GM12878 (cell line): Measurements from ENCODE around the gene EMP2. TPM values are rescaled to one million over a fixed set of nuclear protein-coding genes. Genes with fewer than 3 reads are reported as not detected.

Experiments
- CHD1 ChIP-seq: IDR thresholded peaks from 2 replicates; pipeline ENCODE4 v1.6.1; 2012; ENCODE audit warnings: low read depth, low read length, improper control_type of control experiment
- CHD2 ChIP-seq: IDR thresholded peaks from 2 replicates; pipeline ENCODE4 v1.6.1; 2011; ENCODE audit warnings: low read depth, low read length, improper control_type of control experiment, borderline replicate concordance
- EGR1 ChIP-seq, 2 experiments: IDR thresholded peaks; 1 replicate in 1 of 2; 2 replicates in 1 of 2; pipeline ENCODE4 v1.6.1; 2011 to 2012; ENCODE audit warnings: low read depth in 2 of 2, low read length in 2 of 2, borderline replicate concordance in 1 of 2, mild to moderate bottlenecking in 1 of 2, moderate library complexity in 1 of 2
- HDAC6 ChIP-seq: fragments of 200-600 bp; sonication (generic); IDR thresholded peaks from one replicate; pipeline ENCODE4 v1.8.0; 2017; ENCODE audit warnings: antibody characterized with exemption; ENCODE audit not compliant: unreplicated experiment
- IKZF2 ChIP-seq, 2 experiments: fragments of 450-650 bp; IDR thresholded peaks; 2 replicates each; pipeline ENCODE4 v1.6.1; 2017; ENCODE audit warnings: mild to moderate bottlenecking in 2 of 2, moderate library complexity in 2 of 2
- MEF2A ChIP-seq: IDR thresholded peaks from 2 replicates; pipeline ENCODE4 v1.6.1; 2011; ENCODE audit warnings: low read depth, mild to moderate bottlenecking, low read length, moderate library complexity; ENCODE audit not compliant: insufficient read depth
- NFXL1 ChIP-seq: fragments of 450-650 bp; IDR thresholded peaks from 2 replicates; pipeline ENCODE4 v1.6.1; 2017; ENCODE audit warnings: antibody characterized with exemption, mild to moderate bottlenecking, borderline replicate concordance
- NR2F1 ChIP-seq: fragments of 450-650 bp; conservative IDR thresholded peaks from 2 replicates; pipeline ENCODE4 v1.6.1; 2017; ENCODE audit warnings: mild to moderate bottlenecking
- RAD21 ChIP-seq: IDR thresholded peaks from 2 replicates; pipeline ENCODE4 v1.6.1; 2011; ENCODE audit warnings: mild to moderate bottlenecking, low read depth, low read length, moderate library complexity; ENCODE audit not compliant: insufficient read depth
- SUZ12 ChIP-seq: fragments of 200-600 bp; sonication (generic); IDR thresholded peaks from one replicate; pipeline ENCODE4 v1.6.1; 2018; ENCODE audit warnings: antibody characterized with exemption, mild to moderate bottlenecking; ENCODE audit not compliant: unreplicated experiment
- ZNF217 ChIP-seq: fragments of 450-650 bp; IDR thresholded peaks from 2 replicates; pipeline ENCODE4 v1.6.1; 2017; ENCODE audit warnings: antibody characterized with exemption, mild to moderate bottlenecking
- ZNF24 ChIP-seq: fragments of 450-650 bp; IDR thresholded peaks from 2 replicates; pipeline ENCODE4 v1.6.1; 2017; ENCODE audit warnings: antibody characterized with exemption, mild to moderate bottlenecking
- polyA plus RNA-seq, 11 experiments: library from polyadenylated mRNA; depleted of rRNA in 4 of 11; unstranded in 6 of 11; stranded (reverse) in 5 of 11; fragments of >200 nt; fragmentation: Nextera tagmentation in 4 of 11; fragmentation: Illumina TruSeq in 1 of 11; extraction: Ambion mirVana in 4 of 11; extraction: Trizol in 1 of 11; gene quantifications; 1 replicate in 1 of 11; 2 replicates in 10 of 11; pipeline versions ENCODE4 v1.2.1 to v1.2.3, GENCODE V29; 2011 to 2016; ENCODE audit warnings: inconsistent platforms in 2 of 11, missing spikeins in 2 of 11, low read depth in 1 of 11
- total RNA-seq, 4 experiments: library from RNA; depleted of rRNA in 3 of 4; stranded (reverse); fragments of >200 nt in 3 of 4; fragmentation: Illumina TruSeq in 1 of 4; extraction: Trizol in 1 of 4; gene quantifications; 2 replicates each; pipeline versions ENCODE4 v1.2.1 to v1.2.3, GENCODE V29; 2013 to 2021
- TF ChIP-seq, protein P1 (sequence below): IDR thresholded peaks from 2 replicates; pipeline ENCODE4 v1.6.1; 2012; ENCODE audit warnings: mild to moderate bottlenecking, low read depth, low read length
- TF ChIP-seq, protein P2 (sequence below): fragments of 450-650 bp; IDR thresholded peaks from 2 replicates; pipeline ENCODE4 v1.6.1; 2017; ENCODE audit warnings: mild to moderate bottlenecking, moderate library complexity
- TF ChIP-seq, protein P3 (sequence below), 3 experiments: IDR thresholded peaks in 2 of 3; conservative IDR thresholded peaks in 1 of 3; 2 replicates each; pipeline ENCODE4 v1.5.1; 2011; ENCODE audit warnings: low read depth in 3 of 3, low read length in 3 of 3, mild to moderate bottlenecking in 3 of 3, control low read depth in 2 of 3, moderate library complexity in 2 of 3, inconsistent platforms in 1 of 3, mixed read lengths in 1 of 3; ENCODE audit not compliant: control insufficient read depth in 2 of 3, insufficient read depth in 1 of 3; ENCODE audit errors: extremely low read depth in 1 of 3
- TF ChIP-seq, protein P4 (sequence below): fragments of 450-650 bp; IDR thresholded peaks from 2 replicates; pipeline ENCODE4 v1.6.1; 2014; ENCODE audit warnings: mild to moderate bottlenecking

Gene EMP2
- total and polyA plus RNA-seq, 10 of the 15 experiments (the other 5 are each of a cell fraction or from before 2014, with no cell fraction given), result 0.41 to 10.4 (median 3.8) TPM

DNA sequence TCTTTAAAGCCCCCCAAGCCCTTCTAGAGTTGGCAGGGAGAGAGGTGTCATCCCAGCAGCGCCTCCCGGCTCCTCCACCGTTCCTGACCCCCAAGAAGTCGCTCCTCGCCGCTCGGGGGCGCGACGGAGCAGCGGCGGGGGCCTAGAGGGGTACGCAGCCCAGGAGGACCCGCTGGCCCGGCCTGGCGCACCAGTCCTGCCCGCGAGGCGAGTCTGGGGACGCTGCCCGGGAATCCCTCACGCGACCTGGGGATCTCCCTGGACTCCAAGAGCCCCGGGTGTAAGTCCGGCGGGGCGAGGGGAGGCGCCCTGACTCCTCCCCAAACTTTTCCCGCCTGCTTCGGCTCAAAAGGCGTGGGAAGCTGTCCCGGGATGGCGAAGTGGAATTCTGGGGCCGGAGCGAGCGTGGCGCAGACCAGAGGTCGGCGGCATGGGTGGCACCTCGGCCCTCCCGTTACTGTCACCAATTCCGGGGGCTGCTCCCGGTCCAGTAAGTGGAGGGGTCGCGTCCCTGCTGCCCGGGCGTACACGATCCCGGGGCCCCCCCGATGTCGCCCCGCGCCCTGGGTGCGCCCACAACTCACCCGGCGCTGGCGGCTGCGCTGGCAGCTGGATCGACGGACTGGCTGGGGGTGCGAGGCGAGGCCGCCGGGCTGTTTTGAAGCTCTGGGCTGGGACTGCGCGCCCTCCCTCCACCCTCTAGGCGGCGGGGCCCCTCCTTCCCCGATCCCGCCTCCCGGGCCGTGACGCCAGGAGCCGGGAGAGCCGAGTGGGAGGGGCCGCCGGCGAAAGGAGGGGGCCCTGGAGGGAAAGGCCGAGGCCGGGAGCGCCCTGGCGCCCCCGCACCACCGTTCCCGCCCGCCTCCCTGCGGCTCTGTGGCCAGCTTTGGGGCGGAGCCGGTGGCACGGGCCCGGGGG lies at the start of gene EMP2 (continued):
- TF ChIP-seq ZNF24, result no peak
- no peak for TF ChIP-seq NFXL1
- TF ChIP-seq CHD1, result no peak
- TF ChIP-seq, protein P1, sequence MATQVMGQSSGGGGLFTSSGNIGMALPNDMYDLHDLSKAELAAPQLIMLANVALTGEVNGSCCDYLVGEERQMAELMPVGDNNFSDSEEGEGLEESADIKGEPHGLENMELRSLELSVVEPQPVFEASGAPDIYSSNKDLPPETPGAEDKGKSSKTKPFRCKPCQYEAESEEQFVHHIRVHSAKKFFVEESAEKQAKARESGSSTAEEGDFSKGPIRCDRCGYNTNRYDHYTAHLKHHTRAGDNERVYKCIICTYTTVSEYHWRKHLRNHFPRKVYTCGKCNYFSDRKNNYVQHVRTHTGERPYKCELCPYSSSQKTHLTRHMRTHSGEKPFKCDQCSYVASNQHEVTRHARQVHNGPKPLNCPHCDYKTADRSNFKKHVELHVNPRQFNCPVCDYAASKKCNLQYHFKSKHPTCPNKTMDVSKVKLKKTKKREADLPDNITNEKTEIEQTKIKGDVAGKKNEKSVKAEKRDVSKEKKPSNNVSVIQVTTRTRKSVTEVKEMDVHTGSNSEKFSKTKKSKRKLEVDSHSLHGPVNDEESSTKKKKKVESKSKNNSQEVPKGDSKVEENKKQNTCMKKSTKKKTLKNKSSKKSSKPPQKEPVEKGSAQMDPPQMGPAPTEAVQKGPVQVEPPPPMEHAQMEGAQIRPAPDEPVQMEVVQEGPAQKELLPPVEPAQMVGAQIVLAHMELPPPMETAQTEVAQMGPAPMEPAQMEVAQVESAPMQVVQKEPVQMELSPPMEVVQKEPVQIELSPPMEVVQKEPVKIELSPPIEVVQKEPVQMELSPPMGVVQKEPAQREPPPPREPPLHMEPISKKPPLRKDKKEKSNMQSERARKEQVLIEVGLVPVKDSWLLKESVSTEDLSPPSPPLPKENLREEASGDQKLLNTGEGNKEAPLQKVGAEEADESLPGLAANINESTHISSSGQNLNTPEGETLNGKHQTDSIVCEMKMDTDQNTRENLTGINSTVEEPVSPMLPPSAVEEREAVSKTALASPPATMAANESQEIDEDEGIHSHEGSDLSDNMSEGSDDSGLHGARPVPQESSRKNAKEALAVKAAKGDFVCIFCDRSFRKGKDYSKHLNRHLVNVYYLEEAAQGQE, result no peak
- no peak for TF ChIP-seq NR2F1
- TF ChIP-seq, protein P2, sequence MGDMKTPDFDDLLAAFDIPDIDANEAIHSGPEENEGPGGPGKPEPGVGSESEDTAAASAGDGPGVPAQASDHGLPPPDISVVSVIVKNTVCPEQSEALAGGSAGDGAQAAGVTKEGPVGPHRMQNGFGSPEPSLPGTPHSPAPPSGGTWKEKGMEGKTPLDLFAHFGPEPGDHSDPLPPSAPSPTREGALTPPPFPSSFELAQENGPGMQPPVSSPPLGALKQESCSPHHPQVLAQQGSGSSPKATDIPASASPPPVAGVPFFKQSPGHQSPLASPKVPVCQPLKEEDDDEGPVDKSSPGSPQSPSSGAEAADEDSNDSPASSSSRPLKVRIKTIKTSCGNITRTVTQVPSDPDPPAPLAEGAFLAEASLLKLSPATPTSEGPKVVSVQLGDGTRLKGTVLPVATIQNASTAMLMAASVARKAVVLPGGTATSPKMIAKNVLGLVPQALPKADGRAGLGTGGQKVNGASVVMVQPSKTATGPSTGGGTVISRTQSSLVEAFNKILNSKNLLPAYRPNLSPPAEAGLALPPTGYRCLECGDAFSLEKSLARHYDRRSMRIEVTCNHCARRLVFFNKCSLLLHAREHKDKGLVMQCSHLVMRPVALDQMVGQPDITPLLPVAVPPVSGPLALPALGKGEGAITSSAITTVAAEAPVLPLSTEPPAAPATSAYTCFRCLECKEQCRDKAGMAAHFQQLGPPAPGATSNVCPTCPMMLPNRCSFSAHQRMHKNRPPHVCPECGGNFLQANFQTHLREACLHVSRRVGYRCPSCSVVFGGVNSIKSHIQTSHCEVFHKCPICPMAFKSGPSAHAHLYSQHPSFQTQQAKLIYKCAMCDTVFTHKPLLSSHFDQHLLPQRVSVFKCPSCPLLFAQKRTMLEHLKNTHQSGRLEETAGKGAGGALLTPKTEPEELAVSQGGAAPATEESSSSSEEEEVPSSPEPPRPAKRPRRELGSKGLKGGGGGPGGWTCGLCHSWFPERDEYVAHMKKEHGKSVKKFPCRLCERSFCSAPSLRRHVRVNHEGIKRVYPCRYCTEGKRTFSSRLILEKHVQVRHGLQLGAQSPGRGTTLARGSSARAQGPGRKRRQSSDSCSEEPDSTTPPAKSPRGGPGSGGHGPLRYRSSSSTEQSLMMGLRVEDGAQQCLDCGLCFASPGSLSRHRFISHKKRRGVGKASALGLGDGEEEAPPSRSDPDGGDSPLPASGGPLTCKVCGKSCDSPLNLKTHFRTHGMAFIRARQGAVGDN, result no peak
- TF ChIP-seq IKZF2 (IDR thresholded peaks at IDR 0.05), result no peak
- no peak for TF ChIP-seq ZNF217
- peak in 1 of 2 experiments; percentile 56; a peak in 1 of 3 replicates for TF ChIP-seq EGR1 (IDR thresholded peaks at IDR 0.05; ENCODE audit: borderline replicate concordance in 1 of 2, low read depth in 2 of 2, low read length in 2 of 2)
- peak; percentile 13; the same call in 1 of the 2 replicates for TF ChIP-seq RAD21
- TF ChIP-seq, protein P3, sequence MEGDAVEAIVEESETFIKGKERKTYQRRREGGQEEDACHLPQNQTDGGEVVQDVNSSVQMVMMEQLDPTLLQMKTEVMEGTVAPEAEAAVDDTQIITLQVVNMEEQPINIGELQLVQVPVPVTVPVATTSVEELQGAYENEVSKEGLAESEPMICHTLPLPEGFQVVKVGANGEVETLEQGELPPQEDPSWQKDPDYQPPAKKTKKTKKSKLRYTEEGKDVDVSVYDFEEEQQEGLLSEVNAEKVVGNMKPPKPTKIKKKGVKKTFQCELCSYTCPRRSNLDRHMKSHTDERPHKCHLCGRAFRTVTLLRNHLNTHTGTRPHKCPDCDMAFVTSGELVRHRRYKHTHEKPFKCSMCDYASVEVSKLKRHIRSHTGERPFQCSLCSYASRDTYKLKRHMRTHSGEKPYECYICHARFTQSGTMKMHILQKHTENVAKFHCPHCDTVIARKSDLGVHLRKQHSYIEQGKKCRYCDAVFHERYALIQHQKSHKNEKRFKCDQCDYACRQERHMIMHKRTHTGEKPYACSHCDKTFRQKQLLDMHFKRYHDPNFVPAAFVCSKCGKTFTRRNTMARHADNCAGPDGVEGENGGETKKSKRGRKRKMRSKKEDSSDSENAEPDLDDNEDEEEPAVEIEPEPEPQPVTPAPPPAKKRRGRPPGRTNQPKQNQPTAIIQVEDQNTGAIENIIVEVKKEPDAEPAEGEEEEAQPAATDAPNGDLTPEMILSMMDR (IDR thresholded peaks at IDR 0.05 in 2 of 3, conservative IDR thresholded peaks at IDR 0.05 in 1 of 3; ENCODE audit: control insufficient read depth in 2 of 3, extremely low read depth in 1 of 3, insufficient read depth in 1 of 3, low read depth in 3 of 3, low read length in 3 of 3), result peak; percentile 7 to 23 (median 13); a peak in 2 of 6 replicates
- no peak for TF ChIP-seq HDAC6
- no peak for TF ChIP-seq MEF2A
- peak; percentile 39 for TF ChIP-seq SUZ12
- TF ChIP-seq, protein P4, sequence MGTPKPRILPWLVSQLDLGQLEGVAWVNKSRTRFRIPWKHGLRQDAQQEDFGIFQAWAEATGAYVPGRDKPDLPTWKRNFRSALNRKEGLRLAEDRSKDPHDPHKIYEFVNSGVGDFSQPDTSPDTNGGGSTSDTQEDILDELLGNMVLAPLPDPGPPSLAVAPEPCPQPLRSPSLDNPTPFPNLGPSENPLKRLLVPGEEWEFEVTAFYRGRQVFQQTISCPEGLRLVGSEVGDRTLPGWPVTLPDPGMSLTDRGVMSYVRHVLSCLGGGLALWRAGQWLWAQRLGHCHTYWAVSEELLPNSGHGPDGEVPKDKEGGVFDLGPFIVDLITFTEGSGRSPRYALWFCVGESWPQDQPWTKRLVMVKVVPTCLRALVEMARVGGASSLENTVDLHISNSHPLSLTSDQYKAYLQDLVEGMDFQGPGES, result no peak
- TF ChIP-seq CHD2, result no peak
